Renal pelvis (tissue), 4 donors: ENCODE data around the gene MBNL2. TPM values are rescaled to one million over a fixed set of nuclear protein-coding genes. Genes with fewer than 3 reads are reported as not detected.

Experiments
- DNase-seq: peaks from one replicate; pipeline ENCODE4 v3.0.0-alpha.2; 2013
- polyA plus RNA-seq, 3 donors: library from polyadenylated mRNA; unstranded; fragments of 120-200 nt; gene quantifications; one replicate each; pipeline ENCODE4 v1.2.1, GENCODE V29; 2013; ENCODE audit not compliant: insufficient read length in 3 of 3

MBNL2 gene
- polyA plus RNA-seq, 3 donors, result 51.2 to 69.0 (median 68.7) TPM

- no peak for DNase-seq
Observed at GRCh38 chr13:97411984-97412383, 189.9 kb downstream of the MBNL2 start.

GRCh38 chr13:97413694-97414093 lies 191.6 kb downstream of the MBNL2 start:
- no peak for DNase-seq

GRCh38 chr13:97414392-97414791 lies 192.3 kb downstream of the MBNL2 start:
- no peak for DNase-seq

- DNase-seq, result no peak
Observed at GRCh38 chr13:97417698-97418097, 195.6 kb downstream of the MBNL2 start.

- no peak for DNase-seq
Observed at GRCh38 chr13:97422118-97423054, 200.3 kb downstream of the MBNL2 start.

GRCh38 chr13:97423300-97424045 lies 201.3 kb downstream of the MBNL2 start:
- DNase-seq, result no peak

GRCh38 chr13:97425590-97425989 lies 203.5 kb downstream of the MBNL2 start:
- no peak for DNase-seq

GRCh38 chr13:97426695-97427094 lies 204.6 kb downstream of the MBNL2 start:
- no peak for DNase-seq

GRCh38 chr13:97429681-97430081 lies 207.5 kb downstream of the MBNL2 start:
- DNase-seq, result no peak

GRCh38 chr13:97430296-97430695 lies 208.2 kb downstream of the MBNL2 start:
- no peak for DNase-seq

- no peak for DNase-seq
Observed at GRCh38 chr13:97431171-97431764, 209.1 kb downstream of the MBNL2 start.

GRCh38 chr13:97432232-97432916 lies 210.2 kb downstream of the MBNL2 start:
- DNase-seq, result no peak

GRCh38 chr13:97432917-97433726 lies 211.0 kb downstream of the MBNL2 start:
- DNase-seq, result peak; percentile 100

- peak; percentile 87 for DNase-seq
Observed at GRCh38 chr13:97433727-97434396, 211.7 kb downstream of the MBNL2 start, which contains the start of gene RAP2A. TSS of gene RAP2A (plus strand) at chr13:97434169. CDS start at chr13:97434471, 302 bp downstream.

- peak; percentile 36 for DNase-seq
Observed at GRCh38 chr13:97434397-97435201, 212.5 kb downstream of the MBNL2 start.

GRCh38 chr13:97435323-97435722 lies 213.2 kb downstream of the MBNL2 start:
- no peak for DNase-seq

- no peak for DNase-seq
Observed at GRCh38 chr13:97435794-97436193, 213.7 kb downstream of the MBNL2 start.

GRCh38 chr13:97436845-97437244 lies 214.7 kb downstream of the MBNL2 start:
- DNase-seq, result no peak

- no peak for DNase-seq
Observed at GRCh38 chr13:97437729-97438128, 215.6 kb downstream of the MBNL2 start.
